ENCODE measurements around the gene IDUA.

The IDUA gene

GRCh38 chr4:949656-950055 is 37.2 kb upstream of the IDUA start:
- Histone ChIP-seq H3K4ac (ENCODE audit: low read depth, low read length) (no peak overlapping the region), H3K27me3 (ENCODE audit: insufficient read depth, low read length) (no peaks in the 10 kb centered on the region), H3K79me2 (ENCODE audit: control insufficient read depth, insufficient read depth, low read length, poor library complexity) (no peaks in the 10 kb centered on the region), H3K9ac (ENCODE audit: low read length) (no peak overlapping the region), H4K8ac (ENCODE audit: low read depth, low read length) (no peak overlapping the region), H4K91ac (ENCODE audit: low read depth, low read length) (no peak overlapping the region), H2AK5ac (ENCODE audit: low read length) (no peak overlapping the region), H2BK5ac (ENCODE audit: low read depth, low read length, poor library complexity) (no peak overlapping the region), H4K12ac (ENCODE audit: low read depth, low read length) (no peak overlapping the region), H3K9me3 (ENCODE audit: insufficient read depth, low read depth, low read length) (no peaks in the 10 kb centered on the region), H3K4me3 (ENCODE audit: low read depth, low read length) (no peak overlapping the region), H2BK12ac (ENCODE audit: low read length) (no peak overlapping the region), H2AFZ (ENCODE audit: insufficient read depth, low read length, poor library complexity) (no peak overlapping the region), H3K23ac (ENCODE audit: low read length) (no peak overlapping the region), H2BK120ac (ENCODE audit: insufficient read depth, low read length, poor library complexity) (no peak overlapping the region), H3K18ac (ENCODE audit: low read length) (no peak overlapping the region), H3K27ac (ENCODE audit: low read depth, low read length) (no peak overlapping the region), H3K4me1 (ENCODE audit: control insufficient read depth in 1 of 2, insufficient read depth in 2 of 2, low read length in 2 of 2) (peaks cover 3 to 9% of the 10 kb centered on the region in 2 experiments), H3K14ac (ENCODE audit: low read length) (no peak overlapping the region), H3K79me1 (ENCODE audit: low read length) (no peaks in the 10 kb centered on the region), H3K36me3 (ENCODE audit: control insufficient read depth in 1 of 2, insufficient read depth in 2 of 2, low read length in 2 of 2) (peaks cover 0 to 5% of the 10 kb centered on the region in 2 experiments), H3K4me2 (ENCODE audit: low read length) (no peak overlapping the region)
- no CpG with 5 or more reads among the region's 20 CpGs for WGBS (ENCODE audit: extremely low coverage, insufficient coverage, insufficient read length)
- DNase-seq, result no peak

- Histone ChIP-seq H3K9me3 (ENCODE audit: insufficient read depth, low read depth, low read length) (no peaks in the 10 kb centered on the region), H3K79me1 (ENCODE audit: low read length) (no peaks in the 10 kb centered on the region), H3K4ac (ENCODE audit: low read depth, low read length) (no peak overlapping the region), H4K12ac (ENCODE audit: low read depth, low read length) (no peak overlapping the region), H2BK12ac (ENCODE audit: low read length) (no peak overlapping the region), H4K91ac (ENCODE audit: low read depth, low read length) (no peak overlapping the region), H2AFZ (ENCODE audit: insufficient read depth, low read length, poor library complexity) (no peak overlapping the region), H3K4me1 (ENCODE audit: control insufficient read depth in 1 of 2, insufficient read depth in 2 of 2, low read length in 2 of 2) (peaks cover 3 to 9% of the 10 kb centered on the region in 2 experiments), H3K27me3 (ENCODE audit: insufficient read depth, low read length) (no peaks in the 10 kb centered on the region), H2BK5ac (ENCODE audit: low read depth, low read length, poor library complexity) (no peak overlapping the region), H3K9ac (ENCODE audit: low read length) (no peak overlapping the region), H3K79me2 (ENCODE audit: control insufficient read depth, insufficient read depth, low read length, poor library complexity) (no peaks in the 10 kb centered on the region), H3K14ac (ENCODE audit: low read length) (no peak overlapping the region), H3K4me2 (ENCODE audit: low read length) (no peak overlapping the region), H4K8ac (ENCODE audit: low read depth, low read length) (no peak overlapping the region), H2BK120ac (ENCODE audit: insufficient read depth, low read length, poor library complexity) (no peak overlapping the region), H3K36me3 (ENCODE audit: control insufficient read depth in 1 of 2, insufficient read depth in 2 of 2, low read length in 2 of 2) (peaks cover 0 to 8% of the 10 kb centered on the region in 2 experiments), H2AK5ac (ENCODE audit: low read length) (no peak overlapping the region), H3K18ac (ENCODE audit: low read length) (no peak overlapping the region), H3K4me3 (ENCODE audit: low read depth, low read length) (no peak overlapping the region), H3K27ac (ENCODE audit: low read depth, low read length) (no peak overlapping the region), H3K23ac (ENCODE audit: low read length) (no peak overlapping the region)
- DNase-seq, result no peak
- no CpG with 5 or more reads among the region's 30 CpGs for WGBS (ENCODE audit: extremely low coverage, insufficient coverage, insufficient read length)
Measured at GRCh38 chr4:950136-951020, 36.5 kb upstream of the IDUA start.

GRCh38 chr4:951186-951585 is 35.7 kb upstream of the IDUA start:
- no peaks in the 10 kb centered on the region for H3K79me1 ChIP-seq (ENCODE audit: low read length)
- no peak for DNase-seq
- peaks cover 0 to 9% of the 10 kb centered on the region in 2 experiments for H3K36me3 ChIP-seq (ENCODE audit: control insufficient read depth in 1 of 2, insufficient read depth in 2 of 2, low read length in 2 of 2)
- no peak overlapping the region for H2BK12ac ChIP-seq (ENCODE audit: low read length)
- H3K14ac ChIP-seq (ENCODE audit: low read length), result no peak overlapping the region
- H3K4me3 ChIP-seq (ENCODE audit: low read depth, low read length), result no peak overlapping the region
- no peak overlapping the region for H2BK120ac ChIP-seq (ENCODE audit: insufficient read depth, low read length, poor library complexity)
- no peak overlapping the region for H2BK5ac ChIP-seq (ENCODE audit: low read depth, low read length, poor library complexity)
- peaks cover 3 to 9% of the 10 kb centered on the region in 2 experiments for H3K4me1 ChIP-seq (ENCODE audit: control insufficient read depth in 1 of 2, insufficient read depth in 2 of 2, low read length in 2 of 2)
- H3K9ac ChIP-seq (ENCODE audit: low read length), result no peak overlapping the region
- no peak overlapping the region for H3K23ac ChIP-seq (ENCODE audit: low read length)
- no peak overlapping the region for H3K27ac ChIP-seq (ENCODE audit: low read depth, low read length)
- no peaks in the 10 kb centered on the region for H3K9me3 ChIP-seq (ENCODE audit: insufficient read depth, low read depth, low read length)
- H4K8ac ChIP-seq (ENCODE audit: low read depth, low read length), result no peak overlapping the region
- no peak overlapping the region for H3K4me2 ChIP-seq (ENCODE audit: low read length)
- H2AFZ ChIP-seq (ENCODE audit: insufficient read depth, low read length, poor library complexity), result no peak overlapping the region
- no peaks in the 10 kb centered on the region for H3K79me2 ChIP-seq (ENCODE audit: control insufficient read depth, insufficient read depth, low read length, poor library complexity)
- H4K91ac ChIP-seq (ENCODE audit: low read depth, low read length), result no peak overlapping the region
- no peak overlapping the region for H3K4ac ChIP-seq (ENCODE audit: low read depth, low read length)
- H3K27me3 ChIP-seq (ENCODE audit: insufficient read depth, low read length), result no peaks in the 10 kb centered on the region
- H4K12ac ChIP-seq (ENCODE audit: low read depth, low read length), result no peak overlapping the region
- H3K18ac ChIP-seq (ENCODE audit: low read length), result no peak overlapping the region
- H2AK5ac ChIP-seq (ENCODE audit: low read length), result no peak overlapping the region
- WGBS (ENCODE audit: extremely low coverage, insufficient coverage, insufficient read length), result no CpG with 5 or more reads among the region's 7 CpGs

GRCh38 chr4:951594-952468 is 35.0 kb upstream of the IDUA start:
- Histone ChIP-seq H3K23ac (ENCODE audit: low read length) (no peak overlapping the region), H3K79me2 (ENCODE audit: control insufficient read depth, insufficient read depth, low read length, poor library complexity) (no peaks in the 10 kb centered on the region), H2AK5ac (ENCODE audit: low read length) (no peak overlapping the region), H2BK12ac (ENCODE audit: low read length) (no peak overlapping the region), H2BK120ac (ENCODE audit: insufficient read depth, low read length, poor library complexity) (no peak overlapping the region), H3K4me1 (ENCODE audit: control insufficient read depth in 1 of 2, insufficient read depth in 2 of 2, low read length in 2 of 2) (peaks cover 3 to 9% of the 10 kb centered on the region in 2 experiments), H3K4me2 (ENCODE audit: low read length) (no peak overlapping the region), H4K91ac (ENCODE audit: low read depth, low read length) (no peak overlapping the region), H3K14ac (ENCODE audit: low read length) (no peak overlapping the region), H3K18ac (ENCODE audit: low read length) (no peak overlapping the region), H3K9ac (ENCODE audit: low read length) (no peak overlapping the region), H3K79me1 (ENCODE audit: low read length) (no peaks in the 10 kb centered on the region), H3K36me3 (ENCODE audit: control insufficient read depth in 1 of 2, insufficient read depth in 2 of 2, low read length in 2 of 2) (peaks cover 0 to 9% of the 10 kb centered on the region in 2 experiments), H2BK5ac (ENCODE audit: low read depth, low read length, poor library complexity) (no peak overlapping the region), H3K27ac (ENCODE audit: low read depth, low read length) (no peak overlapping the region), H3K9me3 (ENCODE audit: insufficient read depth, low read depth, low read length) (no peaks in the 10 kb centered on the region), H4K12ac (ENCODE audit: low read depth, low read length) (no peak overlapping the region), H3K27me3 (ENCODE audit: insufficient read depth, low read length) (no peaks in the 10 kb centered on the region), H3K4me3 (ENCODE audit: low read depth, low read length) (no peak overlapping the region), H4K8ac (ENCODE audit: low read depth, low read length) (no peak overlapping the region), H2AFZ (ENCODE audit: insufficient read depth, low read length, poor library complexity) (no peak overlapping the region), H3K4ac (ENCODE audit: low read depth, low read length) (no peak overlapping the region)
- DNase-seq, result no peak
- no CpG with 5 or more reads among the region's 23 CpGs for WGBS (ENCODE audit: extremely low coverage, insufficient coverage, insufficient read length)

All from trophoblast cell (in vitro differentiated cells and primary cell).